GM23338 (cell line): ENCODE results near the gene RAI14. TPM values are rescaled to one million over a fixed set of nuclear protein-coding genes. Genes with fewer than 3 reads are reported as not detected.

Source experiments
- ATAC-seq: fragments of 200-7000 bp; cut with Tn5 transposase; 3 replicates; pipeline ENCODE4 v1.9.1; 2020
- DNase-seq: peaks from one replicate; pipeline ENCODE4 v3.0.0-alpha.2; 2015; ENCODE audit warnings: low spot score
- H2AFZ ChIP-seq: fragments of 200-600 bp; sonication (generic); 2 replicates; pipeline ENCODE4 v1.8.0; 2016; ENCODE audit warnings: antibody characterized with exemption, mild to moderate bottlenecking, moderate library complexity
- H3F3A ChIP-seq: fragments of 200-600 bp; sonication (generic); replicated peaks from 2 replicates; pipeline ENCODE4 v1.8.0; 2017; ENCODE audit warnings: antibody characterized with exemption, mixed run types, low read depth
- H3K27ac ChIP-seq: fragments of 200-600 bp; sonication (generic); 2 replicates; pipeline ENCODE4 v1.6.1; 2016; ENCODE audit warnings: low read depth
- H3K27me3 ChIP-seq: fragments of 200-600 bp; sonication (generic); 2 replicates; pipeline ENCODE4 v1.8.0; 2016; ENCODE audit warnings: mild to moderate bottlenecking, mixed run types, moderate library complexity; ENCODE audit not compliant: insufficient read depth
- H3K36me3 ChIP-seq: fragments of 200-600 bp; sonication (generic); 2 replicates; pipeline ENCODE4 v1.8.0; 2016; ENCODE audit warnings: mild to moderate bottlenecking; ENCODE audit not compliant: insufficient read depth
- H3K4me1 ChIP-seq: fragments of 200-600 bp; sonication (generic); 2 replicates; pipeline ENCODE4 v1.8.0; 2016; ENCODE audit warnings: mild to moderate bottlenecking, moderate library complexity; ENCODE audit not compliant: insufficient read depth
- H3K4me2 ChIP-seq: fragments of 200-600 bp; sonication (generic); 2 replicates; pipeline ENCODE4 v1.7.1; 2017; ENCODE audit warnings: mixed run types
- H3K4me3 ChIP-seq: fragments of 200-600 bp; sonication (generic); 2 replicates; pipeline ENCODE4 v1.6.1; 2016; ENCODE audit warnings: mixed run types
- H3K79me2 ChIP-seq: fragments of 200-600 bp; sonication (generic); replicated peaks from 2 replicates; pipeline ENCODE4 v1.8.0; 2017; ENCODE audit warnings: mild to moderate bottlenecking; ENCODE audit not compliant: insufficient read depth
- H3K9me2 ChIP-seq: fragments of 200-600 bp; sonication (generic); 2 replicates; pipeline ENCODE4 v1.8.0; 2017; ENCODE audit not compliant: insufficient read depth
- H4K20me1 ChIP-seq: fragments of 200-600 bp; sonication (generic); replicated peaks from 2 replicates; pipeline ENCODE4 v1.8.0; 2017; ENCODE audit warnings: mild to moderate bottlenecking; ENCODE audit not compliant: insufficient read depth
- H3K27ac Mint-ChIP-seq: 2 replicates; pipeline ENCODE4 v1.8.0; 2020; ENCODE audit warnings: inconsistent platforms, mild to moderate bottlenecking, moderate library complexity, mixed read lengths
- H3K27me3 Mint-ChIP-seq: 3 replicates; pipeline ENCODE4 v1.8.0; 2022; ENCODE audit warnings: low read depth, mild to moderate bottlenecking, moderate library complexity, mixed read lengths, inconsistent platforms; ENCODE audit not compliant: insufficient read depth, poor library complexity
- H3K36me3 Mint-ChIP-seq: 3 replicates; pipeline ENCODE4 v1.8.0; 2021; ENCODE audit warnings: low read depth, mild to moderate bottlenecking, inconsistent platforms, moderate library complexity, mixed read lengths
- H3K4me1 Mint-ChIP-seq: 3 replicates; pipeline ENCODE4 v1.8.0; 2020; ENCODE audit warnings: mild to moderate bottlenecking, inconsistent platforms, mixed read lengths
- H3K4me3 Mint-ChIP-seq: 3 replicates; pipeline ENCODE4 v1.8.0; 2021; ENCODE audit warnings: moderate library complexity, mild to moderate bottlenecking, inconsistent platforms, mixed read lengths
- H3K9me3 Mint-ChIP-seq: 3 replicates; pipeline ENCODE4 v1.8.0; 2020; ENCODE audit warnings: moderate library complexity, mild to moderate bottlenecking, inconsistent platforms, mixed read lengths
- CREB1 ChIP-seq: fragments of 250-450 bp; sonication (Bioruptor Pico); IDR thresholded peaks from 2 replicates; pipeline ENCODE4 v1.5.0; 2020; ENCODE audit warnings: low read depth, mild to moderate bottlenecking, moderate library complexity
- CTCF ChIP-seq, 2 experiments: fragments of 200-600 bp in 1 of 2; sonication (generic) in 1 of 2; conservative IDR thresholded peaks; 2 replicates each; pipeline versions ENCODE4 v1.5.1 to v1.6.1; 2016 to 2017; ENCODE audit warnings: antibody characterized with exemption in 2 of 2, low read depth in 2 of 2, mild to moderate bottlenecking in 2 of 2, moderate library complexity in 1 of 2
- ETS1 ChIP-seq: IDR thresholded peaks from 2 replicates; pipeline ENCODE4 v1.6.1; 2016; ENCODE audit warnings: antibody characterized with exemption
- EZH2 ChIP-seq: fragments of 200-600 bp; sonication (generic); IDR thresholded peaks from one replicate; pipeline ENCODE4 v1.8.0; 2017; ENCODE audit warnings: antibody characterized with exemption, mild to moderate bottlenecking, low read depth; ENCODE audit not compliant: unreplicated experiment
- EZH2phosphoT487 ChIP-seq: fragments of 200-600 bp; sonication (generic); IDR thresholded peaks from one replicate; pipeline ENCODE4 v1.8.1; 2018; ENCODE audit warnings: antibody characterized with exemption; ENCODE audit not compliant: unreplicated experiment
- JUNB ChIP-seq: IDR thresholded peaks from one replicate; pipeline ENCODE4 v1.6.1; 2016; ENCODE audit warnings: antibody characterized with exemption; ENCODE audit not compliant: unreplicated experiment
- NANOG ChIP-seq: IDR thresholded peaks from 2 replicates; pipeline ENCODE4 v1.6.1; 2016; ENCODE audit warnings: antibody characterized with exemption, borderline replicate concordance
- POLR2AphosphoS5 ChIP-seq: IDR thresholded peaks from 2 replicates; pipeline ENCODE4 v1.6.1; 2016; ENCODE audit warnings: antibody characterized with exemption, low read depth
- REST ChIP-seq: IDR thresholded peaks from one replicate; pipeline ENCODE4 v1.6.1; 2018; ENCODE audit warnings: antibody characterized with exemption; ENCODE audit not compliant: unreplicated experiment
- STAT1 ChIP-seq: IDR thresholded peaks from one replicate; pipeline ENCODE4 v1.6.1; 2016; ENCODE audit warnings: antibody characterized with exemption; ENCODE audit not compliant: unreplicated experiment
- ZNF114 ChIP-seq: fragments of 250-450 bp; sonication (Bioruptor Pico); IDR thresholded peaks from 2 replicates; pipeline ENCODE4 v1.5.0; 2020; ENCODE audit warnings: mild to moderate bottlenecking, moderate library complexity
- ZNF331 ChIP-seq: fragments of 250-450 bp; sonication (Bioruptor Pico); IDR thresholded peaks from 2 replicates; pipeline ENCODE4 v1.5.0; 2020; ENCODE audit warnings: low read depth, mild to moderate bottlenecking, moderate library complexity
- ZNF462 ChIP-seq: fragments of 250-450 bp; sonication (Bioruptor Pico); IDR thresholded peaks from 2 replicates; pipeline ENCODE4 v1.5.0; 2020; ENCODE audit warnings: mild to moderate bottlenecking, moderate library complexity
- polyA plus RNA-seq: library from polyadenylated mRNA; unstranded; fragments of >200 nt; fragmentation: Nextera tagmentation; extraction: Ambion mirVana; gene quantifications from 2 replicates; pipeline ENCODE4 v1.2.1, GENCODE V29; 2016
- total RNA-seq: library from RNA; depleted of rRNA; stranded (reverse); fragments of >200 nt; shearing (Covaris generic); gene quantifications from 2 replicates; pipeline ENCODE4 v1.2.3, GENCODE V29; 2014

Gene RAI14
- total and polyA plus RNA-seq, 2 experiments from 2014 or later: 58.8 to 95.8 TPM

- no peak for TF ChIP-seq STAT1
These were observed 211.5 kb downstream of the RAI14 start (continued) for GRCh38 chr5:34867660-34868059.

- Mint-ChIP-seq H3K36me3 (peaks cover 11% of the 10 kb centered on the region), H3K27me3 (peaks cover 2% of the 10 kb centered on the region), H3K9me3 (no peaks in the 10 kb centered on the region), H3K4me1 (peaks cover 36% of the 10 kb centered on the region), H3K4me3 (no peak overlapping the region), H3K27ac (no peak overlapping the region)
- no peak overlapping the region for H3K4me3 ChIP-seq
- no peaks in the 10 kb centered on the region for H3K9me2 ChIP-seq
- DNase-seq: no peak
- H3K4me2 ChIP-seq: no peak overlapping the region
- no peak for ATAC-seq
- H3K79me2 ChIP-seq: no peaks in the 10 kb centered on the region
- TF ChIP-seq JUNB (no peak), POLR2AphosphoS5 (no peak), CTCF (conservative IDR thresholded peaks at IDR 0.05; ENCODE audit: low read depth in 2 of 2) (no peak), ETS1 (no peak), ZNF462 (CRISPR knock-in tag) (no peak), EZH2phosphoT487 (no peak), CREB1 (CRISPR knock-in tag) (no peak), STAT1 (no peak), NANOG (no peak), ZNF114 (CRISPR knock-in tag) (no peak), ZNF331 (no peak), REST (no peak), EZH2 (no peak)
- H3F3A ChIP-seq: no peaks in the 10 kb centered on the region
- peaks cover 31% of the 10 kb centered on the region for H3K4me1 ChIP-seq
- no peak overlapping the region for H2AFZ ChIP-seq
- no peaks in the 10 kb centered on the region for H3K36me3 ChIP-seq
- no peaks in the 10 kb centered on the region for H3K27me3 ChIP-seq
- no peaks in the 10 kb centered on the region for H4K20me1 ChIP-seq
- no peak overlapping the region for H3K27ac ChIP-seq
These were observed 212.7 kb downstream of the RAI14 start for GRCh38 chr5:34868791-34869190.
